Sigmoid colon (tissue), 7 donors: ENCODE data around the gene FAM136A. TPM values are rescaled to one million over a fixed set of nuclear protein-coding genes. Genes with fewer than 3 reads are reported as not detected.

Experiments used
- DNase-seq: peaks from one replicate; pipeline ENCODE4 v3.0.0-alpha.2; 2019
- H3K27ac ChIP-seq, 4 donors: fragments of 200-600 bp; sonication (generic); one replicate each; pipeline ENCODE4 v1.5.1; 2016 to 2019; ENCODE audit warnings: mild to moderate bottlenecking in 1 of 4
- H3K27me3 ChIP-seq, 3 donors: fragments of 200-600 bp; sonication (generic); one replicate each; pipeline ENCODE4 v1.5.1; 2019; ENCODE audit warnings: mild to moderate bottlenecking in 1 of 3
- H3K36me3 ChIP-seq, 4 donors: fragments of 200-600 bp; sonication (generic); one replicate each; pipeline ENCODE4 v1.5.1; 2016 to 2019
- H3K4me1 ChIP-seq, 4 donors: fragments of 200-600 bp; sonication (generic); one replicate each; pipeline ENCODE4 v1.5.1; 2017 to 2019
- H3K4me3 ChIP-seq, 4 donors: fragments of 200-600 bp; sonication (generic); one replicate each; pipeline ENCODE4 v1.5.1; 2017 to 2019; ENCODE audit warnings: mild to moderate bottlenecking in 2 of 4, moderate library complexity in 1 of 4
- H3K9me3 ChIP-seq, 4 donors: fragments of 200-600 bp in 3 of 4; sonication (generic) in 3 of 4; one replicate each; pipeline versions ENCODE4 v1.5.1 to v1.6.1; 2013 to 2019
- CTCF ChIP-seq, 4 experiments: fragments of 450-650 bp in 3 of 4; fragments of 200-600 bp in 1 of 4; IDR thresholded peaks; one replicate each; pipeline ENCODE4 v1.5.1; 2016 to 2019; ENCODE audit warnings: antibody characterized with exemption in 4 of 4, mild to moderate bottlenecking in 3 of 4, moderate library complexity in 2 of 4
- EP300 ChIP-seq, 4 donors: sonication (generic); formaldehyde crosslinking; IDR thresholded peaks; one replicate each; pipeline ENCODE4 v1.6.1; 2017; ENCODE audit warnings: antibody characterized with exemption in 4 of 4
- POLR2A ChIP-seq, 2 donors: fragments of 450-650 bp; IDR thresholded peaks; one replicate each; pipeline ENCODE4 v1.6.1; 2016; ENCODE audit warnings: antibody characterized with exemption in 2 of 2, mild to moderate bottlenecking in 2 of 2, moderate library complexity in 2 of 2
- POLR2AphosphoS5 ChIP-seq, 4 donors: sonication (generic); formaldehyde crosslinking; IDR thresholded peaks; one replicate each; pipeline ENCODE4 v1.6.1; 2017; ENCODE audit warnings: antibody characterized with exemption in 4 of 4
- WGBS, 2 donors: extraction: QIAGEN DNeasy Blood & Tissue Kit; methylation state at CpG; one replicate each; pipeline ENCODE4 v1.1.7; 2013; 5-methylcytosine and 5-hydroxymethylcytosine counted together
- intact Hi-C: fragments of 100-400 bp; cut with DNase I; formaldehyde crosslinking; loops from one replicate; pipeline ENCODE4 v1.15.1; 2023
- polyA plus RNA-seq, 3 donors: library from polyadenylated mRNA; stranded (reverse); fragments of 200-250 nt; gene quantifications; one replicate each; pipeline ENCODE4 v1.2.3, GENCODE V29; 2013
- total RNA-seq, 4 donors: library from RNA; depleted of rRNA; stranded (reverse); fragments of >200 nt; gene quantifications; one replicate each; pipeline ENCODE4 v1.1.0, GENCODE V29; 2016
- donor health status: healthy with polysubstance abuse.
- donor health status: Bipolar disorder and iron deficiency.
- donor health status: healthy.

FAM136A gene
- total and polyA plus RNA-seq, 7 donors: 20.0 to 52.7 (median 25.3) TPM

- no peak for DNase-seq
- TF ChIP-seq POLR2A (IDR thresholded peaks at IDR 0.05) (no peak), POLR2AphosphoS5 (IDR thresholded peaks at IDR 0.05) (no peak), EP300 (IDR thresholded peaks at IDR 0.05) (no peak), CTCF (IDR thresholded peaks at IDR 0.05) (no peak)
- intact Hi-C loops: loop anchor here (5.0 to 10.0 kb wide), 2 partner anchors 37 to 171 kb away; partner anchors contain the start of genes PCBP1 and SNRPG
- Histone ChIP-seq H3K27me3 (no peaks in the 10 kb centered on the region), H3K4me3 (no peak overlapping the region), H3K9me3 (no peaks in the 10 kb centered on the region), H3K36me3 (peaks cover 0 to 6% (median 0%) of the 10 kb centered on the region in 4 donors), H3K27ac (no peak overlapping the region), H3K4me1 (peaks cover 0 to 26% (median 23%) of the 10 kb centered on the region in 4 donors)
- 90 to 95% methylated on average over 8 of the region's 8 CpGs for WGBS, 2 donors
Observed at GRCh38 chr2:70255637-70256314, 46.1 kb downstream of the FAM136A start.

GRCh38 chr2:70250434-70250833 lies 51.4 kb downstream of the FAM136A start:
- no peaks in the 10 kb centered on the region for H3K36me3 ChIP-seq
- no peaks in the 10 kb centered on the region for H3K27me3 ChIP-seq
- intact Hi-C loops: loop anchor here (10.0 kb wide), 1 partner anchor 166 kb away; the partner anchor contains the start of gene PCBP1
- DNase-seq: no peak
- no peak overlapping the region for H3K27ac ChIP-seq
- WGBS, 2 donors: 86 to 87% methylated on average over 16 of the region's 16 CpGs
- H3K9me3 ChIP-seq: no peaks in the 10 kb centered on the region
- peaks cover 0 to 24% (median 17%) of the 10 kb centered on the region in 4 donors for H3K4me1 ChIP-seq
- TF ChIP-seq EP300 (IDR thresholded peaks at IDR 0.05) (no peak), POLR2AphosphoS5 (IDR thresholded peaks at IDR 0.05) (no peak), CTCF (IDR thresholded peaks at IDR 0.05) (no peak), POLR2A (IDR thresholded peaks at IDR 0.05) (no peak)
- H3K4me3 ChIP-seq: no peak overlapping the region

- no peaks in the 10 kb centered on the region for H3K9me3 ChIP-seq
- H3K4me1 ChIP-seq: peaks cover 0 to 39% (median 37%) of the 10 kb centered on the region in 4 donors
- H3K4me3 ChIP-seq: peak within 1 kb of the TSS; percentile 65 to 93 (median 77)
- peak; percentile 99 for DNase-seq
- peak within 1 kb of the TSS; percentile 93 to 97 (median 95) for H3K27ac ChIP-seq
- intact Hi-C loops: loop anchor here (1.0 to 5.0 kb wide), 3 partner anchors 9 to 336 kb away; partner anchors contain the start of gene C2orf42
- TF ChIP-seq POLR2A (IDR thresholded peaks at IDR 0.05) (peak; percentile 66 to 75), EP300 (IDR thresholded peaks at IDR 0.05) (no peak), POLR2AphosphoS5 (IDR thresholded peaks at IDR 0.05) (peak; percentile 67 to 90 (median 80)), CTCF (IDR thresholded peaks at IDR 0.05) (no peak)
- no peaks in the 10 kb centered on the region for H3K36me3 ChIP-seq
- H3K27me3 ChIP-seq: no peaks in the 10 kb centered on the region
- WGBS, 2 donors: 0% methylated on average over 47 of the region's 47 CpGs
Observed at GRCh38 chr2:70248181-70248847, 53.6 kb downstream of the FAM136A start, which contains the start of gene TIA1. TSS of gene TIA1 (minus strand) at chr2:70248628. CDS start at chr2:70248430, 198 bp downstream.

GRCh38 chr2:70247364-70248180 lies 54.3 kb downstream of the FAM136A start:
- H3K27me3 ChIP-seq: no peaks in the 10 kb centered on the region
- no peaks in the 10 kb centered on the region for H3K36me3 ChIP-seq
- no peak for DNase-seq
- intact Hi-C loops: loop anchor here (1.0 to 5.0 kb wide), 3 partner anchors 10 to 335 kb away; partner anchors contain the start of gene C2orf42
- 0% methylated on average over 20 of the region's 20 CpGs for WGBS, 2 donors
- H3K4me3 ChIP-seq: peak overlapping the region; percentile 65 to 93 (median 77)
- peaks cover 0 to 44% (median 42%) of the 10 kb centered on the region in 4 donors for H3K4me1 ChIP-seq
- H3K9me3 ChIP-seq: no peaks in the 10 kb centered on the region
- TF ChIP-seq CTCF (IDR thresholded peaks at IDR 0.05) (no peak), POLR2AphosphoS5 (IDR thresholded peaks at IDR 0.05) (no peak), EP300 (IDR thresholded peaks at IDR 0.05) (no peak), POLR2A (IDR thresholded peaks at IDR 0.05) (no peak)
- peak overlapping the region; percentile 93 to 97 (median 95) for H3K27ac ChIP-seq
